Renal cortical epithelial cell (primary cell): Measurements from ENCODE around the gene GSTM4. TPM values are rescaled to one million over a fixed set of nuclear protein-coding genes. Genes with fewer than 3 reads are reported as not detected.
"Not testable (repeated sequence)": the region's sequence is repeated elsewhere in the genome, so short reads cannot be mapped to it uniquely, and the experiment has no call there.

Experiments used
- DNase-seq: peaks from one replicate; pipeline ENCODE4 v3.0.0-alpha.2; 2011; ENCODE audit warnings: low read depth
- total RNA-seq: library from RNA; depleted of rRNA; stranded (reverse); fragments of >200 nt; gene quantifications from 2 replicates; pipeline ENCODE4 v1.2.3, GENCODE V29; 2014

The GSTM4 gene
- total RNA-seq, 1 donor from 2014 or later, result 17.8 TPM

DNA sequence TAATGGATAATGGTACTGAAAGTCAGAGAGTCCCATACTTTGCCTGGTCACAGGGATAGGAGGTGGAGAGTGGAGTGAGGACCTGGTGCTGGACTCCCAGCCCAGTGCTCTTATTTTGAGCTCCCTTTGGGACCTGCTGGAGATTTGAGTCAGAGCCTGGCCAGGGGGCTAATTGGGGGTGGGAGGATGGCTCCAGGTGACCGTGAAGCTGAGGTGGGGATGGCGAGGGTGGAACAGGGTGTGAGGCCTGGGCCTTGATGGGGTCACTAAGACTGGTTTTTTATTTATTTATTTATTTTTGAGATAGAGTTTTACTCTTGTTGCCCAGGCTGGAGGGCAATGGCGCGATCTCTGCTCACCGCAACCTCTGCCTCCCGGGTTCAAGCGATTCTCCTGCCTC, 18.5 kb upstream of the GSTM4 start:
- DNase-seq, result no peak

DNA sequence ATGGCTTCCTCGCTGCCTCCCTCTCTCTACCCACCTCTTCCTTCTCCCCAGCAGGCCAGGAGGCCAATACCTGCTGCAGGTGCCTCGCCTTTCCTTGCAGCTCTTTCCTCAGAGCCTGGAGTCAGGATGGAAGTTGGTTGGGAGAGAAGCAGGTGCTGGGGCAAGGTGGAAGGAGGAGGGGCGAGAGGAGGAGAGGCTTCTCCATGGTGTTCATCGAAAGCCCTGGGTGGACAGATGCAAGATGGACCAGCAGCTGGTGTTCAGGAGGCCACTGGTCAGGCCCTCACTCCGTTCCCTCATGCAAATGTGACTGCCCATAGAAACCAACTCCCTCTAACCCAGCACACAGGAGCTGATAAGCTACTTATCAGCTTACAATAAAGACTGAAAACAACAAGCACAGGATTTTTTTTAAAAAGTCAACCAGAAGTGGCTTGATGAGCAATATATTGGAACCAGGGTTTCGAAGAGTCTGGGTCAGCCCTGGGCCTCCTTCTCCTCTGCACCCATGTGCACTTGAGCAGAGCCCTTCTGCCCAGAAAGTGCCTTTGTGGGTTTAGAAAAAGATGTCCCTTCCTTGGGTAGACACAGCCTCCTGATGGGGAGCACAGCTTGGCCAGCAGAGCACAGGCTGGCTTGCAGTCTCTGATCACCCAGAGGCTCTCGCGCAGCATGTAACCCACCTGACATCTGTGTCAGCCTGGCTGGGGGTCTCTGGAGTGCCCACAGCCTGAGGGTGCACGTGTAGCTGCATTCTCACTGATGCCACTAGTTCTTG, 16.6 kb upstream of the GSTM4 start:
- no peak for DNase-seq

DNA sequence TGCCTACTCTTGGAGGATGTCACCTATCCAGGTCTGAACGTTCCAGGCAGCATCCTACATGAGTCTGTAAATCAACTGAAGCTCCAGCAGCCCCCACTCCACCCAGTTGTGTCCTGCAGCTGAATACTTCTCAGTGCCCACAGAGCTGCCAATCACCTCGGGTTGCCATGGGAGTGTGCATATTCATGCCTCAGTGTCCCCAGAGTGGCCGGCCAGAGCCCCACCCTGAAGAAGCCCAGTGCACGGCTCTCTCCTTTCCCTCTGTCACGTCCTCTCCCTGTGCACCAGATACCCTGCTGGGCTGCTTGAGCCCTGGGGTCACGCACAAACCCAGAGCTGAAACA, 16.1 kb upstream of the GSTM4 start:
- no peak for DNase-seq

DNA sequence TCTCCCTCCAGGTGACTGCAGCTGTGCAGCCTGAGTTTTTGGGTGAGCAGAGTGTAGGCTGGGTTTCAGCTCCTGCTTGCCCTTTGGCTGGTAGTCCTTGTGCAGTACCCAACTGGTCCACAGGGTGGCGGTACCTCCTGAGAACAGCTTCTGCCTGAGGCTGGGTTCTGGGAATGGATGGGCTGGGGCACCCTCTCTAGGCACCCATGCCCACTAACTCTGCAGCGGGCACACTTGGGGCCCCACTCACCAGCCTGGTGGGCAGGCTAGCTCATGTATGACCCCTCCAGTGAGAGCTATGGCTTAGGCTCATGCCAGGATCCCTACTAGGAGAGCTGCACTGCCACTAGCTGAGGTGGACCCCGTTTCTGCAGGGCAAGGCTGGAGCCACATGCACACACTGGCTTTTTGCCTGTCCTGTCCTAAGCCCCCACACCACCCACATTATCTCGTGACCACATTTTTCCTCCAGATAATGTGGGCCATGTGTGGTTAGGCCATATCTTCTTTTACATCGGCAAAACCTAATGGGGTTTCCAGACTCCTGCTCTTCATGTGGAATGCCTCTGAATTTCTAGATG, 15.5 kb upstream of the GSTM4 start:
- peak; percentile 35 for DNase-seq

DNA sequence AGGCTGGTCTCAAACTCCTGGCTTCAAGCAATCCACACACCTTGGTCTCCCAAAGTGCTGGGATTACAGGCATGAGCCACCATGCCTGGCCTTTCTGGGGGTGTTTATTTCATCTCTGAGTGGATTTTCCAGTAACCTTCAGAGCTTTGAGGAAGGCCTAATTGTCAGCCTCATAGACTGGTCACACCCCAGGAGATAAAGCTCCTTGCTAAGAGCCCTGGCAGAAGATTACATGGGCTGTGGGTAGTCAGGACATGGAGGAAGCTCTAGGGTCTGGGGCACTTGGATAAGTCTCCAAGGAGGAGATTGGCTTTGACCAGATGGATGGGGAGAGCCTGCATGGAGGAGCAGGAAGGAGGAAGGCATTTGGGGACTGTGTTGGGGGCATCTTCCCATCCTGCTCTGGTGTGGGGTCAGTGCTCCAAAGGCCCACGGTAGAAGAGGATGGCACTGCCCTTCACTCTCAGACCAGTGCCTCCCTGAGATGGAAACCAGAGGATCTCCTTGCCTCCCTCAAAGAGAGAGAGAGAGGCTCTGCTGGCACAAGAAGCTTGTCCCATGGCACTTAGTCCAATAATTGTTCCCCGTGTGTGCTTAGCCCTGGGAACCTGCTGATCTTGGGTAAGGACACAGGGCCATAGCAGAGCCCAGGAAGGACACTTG, 14.7 kb upstream of the GSTM4 start:
- no peak for DNase-seq

DNA sequence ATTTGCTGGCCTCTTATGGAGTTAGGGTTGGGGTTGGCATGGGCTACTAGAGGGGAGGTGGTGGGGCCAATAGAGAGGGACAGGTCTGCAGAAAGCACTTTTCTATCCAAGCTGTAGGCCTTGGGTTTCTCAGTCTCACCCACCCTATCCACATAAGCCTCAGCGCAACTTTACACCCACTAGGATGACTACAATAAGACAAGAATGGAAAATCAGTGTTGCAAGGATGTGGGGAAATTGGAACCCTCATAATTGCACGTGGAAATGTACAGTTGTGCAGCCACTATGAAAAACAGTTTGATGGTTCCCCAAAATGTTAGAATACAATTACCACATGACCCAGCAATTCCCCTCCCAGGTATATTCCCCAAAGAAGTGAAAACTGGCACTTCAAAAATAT, 14.0 kb upstream of the GSTM4 start:
- no peak for DNase-seq

DNA sequence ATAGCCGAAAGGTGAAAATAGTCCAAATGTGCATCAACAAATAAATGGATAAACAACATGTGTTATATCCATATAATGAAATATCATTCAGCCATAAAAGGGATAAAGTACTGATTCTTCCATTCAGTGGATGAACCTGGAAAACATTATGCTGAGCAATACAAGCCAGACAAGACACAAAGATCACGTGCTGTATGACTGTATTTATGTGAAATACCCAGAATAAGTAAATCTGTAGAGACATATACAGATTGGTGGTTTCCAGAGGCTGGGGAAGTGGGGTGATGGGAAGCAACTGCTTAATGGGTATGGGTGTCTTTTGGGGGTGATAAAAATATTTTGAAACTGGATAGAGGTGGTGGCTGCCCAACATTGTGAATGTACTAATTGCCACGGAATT, 13.3 kb upstream of the GSTM4 start:
- DNase-seq, result no peak

DNA sequence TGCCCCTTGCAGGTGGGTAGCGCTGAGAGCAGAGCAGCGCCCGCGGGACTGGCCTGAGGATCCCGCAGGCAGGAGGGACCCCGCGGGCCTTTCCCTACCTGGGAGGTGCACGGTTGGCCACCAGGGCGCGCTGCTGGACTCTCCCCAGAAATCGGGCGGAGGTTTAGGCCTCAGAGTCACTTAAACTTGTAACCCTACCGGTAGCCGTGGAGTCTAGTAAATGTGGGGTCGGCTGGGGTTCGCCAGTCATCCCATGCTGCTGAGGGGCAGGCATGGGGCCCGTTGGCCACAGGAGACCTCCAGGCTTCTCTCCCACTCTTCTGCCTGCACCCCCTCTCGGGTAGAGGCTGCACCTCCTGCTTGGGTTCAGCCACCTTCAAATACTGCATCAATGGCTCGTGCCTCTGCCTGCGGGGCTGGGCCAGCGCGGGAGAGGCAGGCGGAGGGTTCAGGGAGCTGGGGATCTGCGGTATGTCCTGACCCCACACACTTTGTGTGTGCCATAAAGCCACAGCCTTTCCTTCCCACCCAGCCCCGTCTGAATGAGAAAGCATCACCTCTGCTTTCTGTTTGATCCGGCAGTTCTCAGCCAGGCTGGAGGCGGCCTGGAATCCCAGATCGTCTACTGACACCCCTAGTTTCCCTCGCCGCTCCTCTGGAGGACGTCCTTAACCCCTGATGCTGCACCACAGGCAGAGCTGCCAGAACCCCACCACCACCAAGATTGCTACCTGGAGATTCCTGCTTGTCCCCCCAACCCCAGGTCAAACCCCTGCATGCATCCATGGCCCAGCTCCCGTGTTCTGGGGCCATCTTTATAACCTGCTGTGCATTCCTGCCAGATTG, 12.3 kb upstream of the GSTM4 start:
- DNase-seq, result no peak

DNA sequence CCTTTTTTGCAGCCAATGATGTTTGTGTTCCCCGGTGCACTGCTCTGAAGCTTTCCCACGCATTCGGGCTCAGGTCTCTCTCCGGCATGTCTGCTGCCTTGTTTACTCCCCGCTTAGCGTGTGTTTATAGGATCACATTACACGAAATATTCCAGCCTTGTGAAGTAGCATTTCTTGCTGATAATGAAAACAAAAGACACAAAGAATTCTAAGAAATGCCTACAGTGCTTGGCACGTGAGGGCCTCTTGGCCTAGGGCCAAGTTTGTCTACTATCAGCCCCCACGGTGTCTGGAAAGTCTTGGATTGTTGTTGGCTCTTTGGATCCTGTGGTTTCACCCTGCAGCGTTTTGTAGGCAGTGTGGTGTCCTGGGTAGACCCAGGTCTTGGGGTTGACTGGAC, 11.2 kb upstream of the GSTM4 start:
- DNase-seq, result no peak

DNA sequence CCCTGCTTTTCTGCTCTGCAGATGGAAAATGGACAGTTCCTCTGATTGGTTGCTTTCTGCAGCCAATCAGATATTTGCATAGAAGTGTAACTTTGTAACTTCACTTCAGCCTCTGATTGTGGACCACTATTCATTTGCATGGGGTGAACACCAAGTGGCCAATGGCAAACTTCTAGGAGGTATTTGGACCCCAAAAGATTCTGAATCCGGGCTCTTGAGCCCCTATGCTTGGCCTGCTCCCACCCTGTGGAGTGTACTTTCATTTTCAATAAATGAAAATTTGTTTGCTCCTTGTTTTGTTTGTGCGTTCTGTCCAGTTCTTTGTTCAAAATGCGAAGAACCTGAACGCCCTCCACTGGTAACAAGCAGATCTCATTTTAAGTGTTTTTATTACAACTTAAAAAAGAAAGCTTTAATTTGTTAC, 6.4 kb upstream of the GSTM4 start:
- DNase-seq, result peak; percentile 30

DNA sequence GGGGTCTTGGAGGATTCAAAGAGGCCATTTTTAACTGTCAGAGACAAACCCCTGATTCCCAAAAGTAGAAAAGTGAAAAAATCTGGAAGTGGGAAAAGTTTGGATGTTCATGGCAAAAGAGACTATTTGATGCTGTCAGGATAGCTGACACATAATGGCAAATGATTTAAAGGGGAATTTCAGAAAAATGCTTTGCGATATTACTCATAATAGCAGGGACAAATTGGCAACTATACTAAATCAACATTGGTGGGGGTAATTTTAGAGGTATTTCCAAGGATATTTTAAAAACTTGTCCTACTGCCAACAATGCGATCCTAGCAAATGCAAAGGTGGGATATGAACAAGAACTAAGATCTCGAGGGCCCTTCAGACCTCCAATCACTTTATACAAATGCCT, 5.3 kb upstream of the GSTM4 start:
- no peak for DNase-seq

DNA sequence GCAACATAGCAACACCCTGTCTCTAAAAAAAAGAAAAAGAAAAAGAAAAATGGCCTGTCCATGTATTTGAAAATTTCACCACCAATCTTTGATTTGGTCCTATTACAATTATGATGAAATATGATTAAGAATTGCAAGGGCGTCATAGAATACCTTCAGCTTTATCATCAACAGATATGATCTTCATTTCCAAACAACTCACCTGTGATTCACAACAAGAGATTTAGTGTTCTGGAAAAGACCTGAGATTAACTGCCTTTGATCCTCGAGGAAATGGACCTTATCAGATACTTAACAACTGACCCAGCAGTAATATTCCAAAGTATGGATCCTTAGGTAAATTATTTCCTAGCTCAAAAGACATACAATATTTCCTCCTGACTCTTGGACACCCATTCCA, 3.5 kb upstream of the GSTM4 start:
- no peak for DNase-seq

DNA sequence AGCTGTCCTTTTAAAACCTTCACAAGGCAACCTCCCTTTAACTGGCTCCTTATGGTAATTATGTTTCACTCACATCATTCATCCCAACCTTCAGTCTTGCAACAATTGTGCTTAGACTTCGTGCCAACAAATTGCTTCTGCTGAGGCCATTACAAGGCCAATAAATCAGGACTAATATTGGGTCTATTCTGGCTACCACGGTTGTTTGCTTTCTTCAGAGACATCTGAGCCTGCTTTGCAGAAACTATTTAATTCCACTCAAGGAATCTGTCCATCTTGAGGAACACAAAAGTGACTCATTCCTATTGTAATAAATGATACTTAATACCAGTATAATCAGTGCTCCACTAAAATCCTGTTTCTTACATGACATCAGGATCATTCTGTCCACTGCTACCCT, 2.6 kb upstream of the GSTM4 start:
- no peak for DNase-seq

DNA sequence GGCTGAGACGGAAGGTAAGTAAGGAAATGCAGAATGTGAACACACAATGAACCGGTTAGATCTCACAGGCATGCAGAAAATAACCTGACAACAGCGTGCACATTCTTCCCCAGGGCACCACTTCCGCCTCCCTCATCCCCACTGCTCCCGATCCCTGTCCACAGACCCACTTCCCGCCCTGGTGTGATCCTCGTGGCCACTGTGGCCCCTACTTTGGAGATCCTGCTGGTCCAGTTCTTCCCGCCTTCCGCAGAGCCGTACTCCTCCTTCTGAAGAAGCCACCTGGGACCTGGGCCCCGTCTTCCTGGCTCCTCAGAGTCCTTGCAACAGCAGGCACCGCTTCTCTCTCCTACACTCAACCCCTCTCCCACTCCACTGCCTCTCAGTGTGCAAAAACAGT, 1.4 kb upstream of the GSTM4 start:
- no peak for DNase-seq

DNA sequence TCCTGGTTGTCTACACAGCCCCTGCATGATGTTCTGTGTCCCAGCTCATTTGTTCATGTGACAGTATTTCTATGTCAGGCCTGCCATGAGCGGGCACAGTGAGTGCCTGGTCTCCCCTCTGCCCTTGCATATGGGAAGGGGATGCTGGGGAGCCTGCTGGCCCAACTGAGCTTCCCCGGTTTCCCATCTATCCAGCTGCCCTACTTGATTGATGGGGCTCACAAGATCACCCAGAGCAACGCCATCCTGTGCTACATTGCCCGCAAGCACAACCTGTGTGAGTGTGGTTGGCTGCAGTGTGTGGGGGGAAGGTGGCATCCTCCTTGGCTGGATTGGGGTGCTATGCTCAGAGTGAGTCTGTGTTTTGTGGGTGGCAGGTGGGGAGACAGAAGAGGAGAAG, 1.5 kb downstream of the GSTM4 start:
- DNase-seq, result no peak

DNA sequence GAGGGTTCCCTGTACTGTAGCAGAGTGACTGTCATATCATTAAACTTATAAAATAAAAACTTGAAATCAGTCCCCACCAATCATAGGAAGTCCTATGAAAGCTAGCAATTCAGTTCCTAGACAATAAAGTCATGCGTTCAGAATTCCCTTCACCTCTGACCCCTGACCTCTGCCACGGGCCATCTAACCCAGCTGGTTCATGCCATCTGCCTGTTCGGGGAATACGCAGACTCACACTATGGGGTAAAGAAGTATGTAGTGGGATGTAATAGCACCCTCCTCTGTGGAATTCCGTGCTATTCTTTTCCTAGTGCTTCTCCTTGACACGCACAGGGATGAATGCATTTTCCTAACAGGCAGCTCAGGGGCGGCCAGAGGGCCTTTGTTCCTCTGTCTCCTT, 2.1 kb downstream of the GSTM4 start:
- DNase-seq, result no peak

DNA sequence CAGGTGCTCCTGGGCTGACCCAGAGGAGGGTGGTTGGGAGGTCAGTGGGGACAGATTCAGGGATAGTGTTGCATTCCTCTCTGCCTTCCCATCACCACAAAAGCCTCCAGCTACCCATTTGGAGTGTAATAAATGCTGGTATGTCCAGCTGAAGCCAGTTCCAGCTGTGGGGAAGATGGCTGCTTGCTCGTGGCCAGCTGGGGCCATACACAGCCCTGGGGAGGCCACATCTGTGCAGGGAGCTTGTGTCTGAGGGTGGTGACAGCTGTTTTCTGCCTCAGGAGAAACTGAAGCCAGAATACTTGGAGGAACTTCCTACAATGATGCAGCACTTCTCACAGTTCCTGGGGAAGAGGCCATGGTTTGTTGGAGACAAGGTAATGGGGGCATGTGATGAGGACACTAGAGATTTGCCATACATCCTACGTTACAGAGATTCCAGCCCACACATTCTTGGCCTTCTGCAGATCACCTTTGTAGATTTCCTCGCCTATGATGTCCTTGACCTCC, 2.7 kb downstream of the GSTM4 start:
- DNase-seq, result no peak

DNA sequence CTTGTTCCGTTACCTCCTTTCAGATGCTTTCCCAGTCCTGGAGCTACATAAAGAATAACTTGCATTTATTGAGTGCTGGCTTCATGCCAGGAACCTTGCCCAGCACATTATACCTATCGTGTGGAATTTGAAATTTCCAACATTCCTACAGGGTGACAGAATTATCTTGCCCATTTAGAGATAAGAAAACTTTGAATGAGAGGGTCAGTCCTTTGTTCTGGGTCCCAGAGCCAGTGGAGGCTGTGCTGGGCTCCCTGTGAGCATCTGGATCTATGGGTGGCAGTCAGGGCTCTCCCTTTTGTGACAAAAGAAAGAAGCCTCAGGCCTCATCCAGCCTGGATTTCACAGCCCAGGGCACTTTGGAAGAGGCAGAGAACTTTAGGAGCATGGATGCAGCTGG, 3.2 kb downstream of the GSTM4 start:
- DNase-seq, result peak; percentile 44

DNA sequence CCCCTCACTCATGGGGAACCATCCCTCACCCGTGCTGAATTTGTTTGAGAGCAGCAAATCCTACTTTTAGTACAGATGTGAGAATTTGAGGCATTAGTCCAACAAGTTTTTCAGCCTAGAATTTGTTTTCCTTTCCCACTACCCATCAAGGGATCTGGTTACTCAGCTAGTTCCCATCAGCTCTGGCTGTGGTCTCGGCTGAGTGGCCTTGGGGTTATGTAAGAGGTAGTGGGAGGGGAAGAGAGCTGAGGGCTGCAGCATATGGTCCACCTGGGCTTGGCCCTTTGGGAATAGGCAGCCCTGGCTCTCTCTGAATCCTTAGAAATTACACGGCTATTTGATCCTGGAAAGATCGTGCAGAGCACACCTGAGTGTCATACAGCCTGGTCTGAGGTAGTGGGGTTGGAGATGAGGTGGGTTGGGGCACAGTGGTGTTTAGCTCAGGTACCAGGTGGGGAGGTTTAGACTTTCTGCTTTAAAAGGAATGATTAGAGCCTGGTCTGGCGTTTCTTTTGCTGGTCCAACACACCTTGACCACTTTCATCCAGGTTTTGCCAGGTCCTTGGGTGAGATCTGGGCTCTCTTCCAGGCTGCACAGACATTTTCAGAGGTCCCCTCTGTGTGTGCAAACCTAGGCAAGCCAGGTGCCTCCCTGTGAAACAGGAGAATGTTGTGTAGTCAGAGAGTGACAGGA, 4.2 kb downstream of the GSTM4 start:
- DNase-seq, result peak; percentile 86

DNA sequence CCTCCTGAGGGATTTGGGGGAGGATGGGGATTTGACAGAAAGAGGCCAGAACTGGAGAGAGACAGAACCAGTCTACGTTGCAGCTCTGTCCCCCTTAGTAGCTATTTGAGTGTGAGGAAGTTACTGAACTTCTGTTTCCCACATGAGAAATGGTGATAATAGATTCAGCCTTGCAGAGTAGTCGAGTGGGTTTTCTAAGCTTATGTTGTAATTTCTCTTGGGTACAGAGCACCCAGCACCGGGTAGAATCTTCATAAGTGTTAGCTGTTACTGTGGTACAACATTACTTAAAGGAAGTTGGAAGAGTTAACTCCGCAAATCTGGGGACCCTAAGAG, 4.8 kb downstream of the GSTM4 start:
- DNase-seq, result not testable (repeated sequence)

DNA sequence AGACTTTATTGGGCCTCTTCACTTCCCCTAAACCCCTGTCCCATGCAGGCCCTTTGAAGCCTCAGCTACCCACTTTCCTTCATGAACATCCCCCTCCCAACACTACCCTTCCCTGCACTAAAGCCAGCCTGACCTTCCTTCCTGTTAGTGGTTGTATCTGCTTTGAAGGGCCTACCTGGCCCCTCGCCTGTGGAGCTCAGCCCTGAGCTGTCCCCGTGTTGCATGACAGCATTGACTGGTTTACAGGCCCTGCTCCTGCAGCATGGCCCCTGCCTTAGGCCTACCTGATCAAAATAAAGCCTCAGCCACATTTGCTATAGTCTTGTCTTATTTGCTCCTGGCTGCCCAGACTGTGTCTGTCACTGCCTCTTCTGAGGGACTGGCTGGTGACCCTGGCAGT, 5.5 kb downstream of the GSTM4 start:
- no peak for DNase-seq

DNA sequence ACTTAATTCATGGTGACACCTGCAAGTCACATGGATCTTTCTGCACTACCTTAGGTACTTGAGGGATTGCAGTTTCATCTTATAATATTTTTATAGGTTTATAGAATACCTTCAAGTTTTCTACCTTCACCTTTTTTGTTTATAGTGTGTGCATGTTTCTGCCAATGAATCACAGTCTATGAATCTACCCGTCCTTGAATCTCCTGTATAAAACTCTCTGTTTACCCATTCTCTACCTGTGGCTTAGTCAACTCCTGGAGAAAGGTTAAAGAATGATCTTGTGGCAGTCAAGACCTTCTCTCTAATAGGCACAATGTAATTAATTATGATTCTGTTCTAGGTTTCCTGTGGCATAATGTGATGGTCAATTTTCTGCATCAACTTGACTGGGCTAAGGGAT, 8.8 kb downstream of the GSTM4 start:
- DNase-seq, result no peak
